Spleen (tissue), 7 donors: Measurements from ENCODE around the gene TNRC6A.

Source experiments
- CTCF ChIP-seq, 11 experiments: fragments of 200-600 bp in 7 of 11; fragments of 450-650 bp in 4 of 11; sonication (generic) in 4 of 11; IDR thresholded peaks in 8 of 11; conservative IDR thresholded peaks in 3 of 11; 1 replicate in 7 of 11; 2 replicates in 4 of 11; pipeline versions ENCODE4 v1.4.0 to v1.8.0; 2016 to 2021; ENCODE audit warnings: antibody characterized with exemption in 11 of 11, inconsistent platforms in 4 of 11, mild to moderate bottlenecking in 1 of 11
- POLR2A ChIP-seq, 3 donors: fragments of 450-650 bp; IDR thresholded peaks; one replicate each; pipeline ENCODE4 v1.5.1; 2017; ENCODE audit warnings: antibody characterized with exemption in 3 of 3, mild to moderate bottlenecking in 1 of 3
- donor health status: DM: no; HTN: no; CAD: no; lungs with moderate emphysema.
- donor health status: DM: no; HTN: no; CAD: no.
- donor health status: DM: no; HTN: no; CAD: no.

GRCh38 chr16:24748242-24748641 is 18.8 kb downstream of the TNRC6A start:
- no peak for TF ChIP-seq CTCF (IDR thresholded peaks at IDR 0.05 in 8 of 11, conservative IDR thresholded peaks at IDR 0.05 in 3 of 11)
- no peak for TF ChIP-seq POLR2A (IDR thresholded peaks at IDR 0.05)
